Measurements from ENCODE around the gene CEP162.
"Not testable (repeated sequence)": the region's sequence is repeated elsewhere in the genome, so short reads cannot be mapped to it uniquely, and the experiment has no call there.

The CEP162 gene

DNA sequence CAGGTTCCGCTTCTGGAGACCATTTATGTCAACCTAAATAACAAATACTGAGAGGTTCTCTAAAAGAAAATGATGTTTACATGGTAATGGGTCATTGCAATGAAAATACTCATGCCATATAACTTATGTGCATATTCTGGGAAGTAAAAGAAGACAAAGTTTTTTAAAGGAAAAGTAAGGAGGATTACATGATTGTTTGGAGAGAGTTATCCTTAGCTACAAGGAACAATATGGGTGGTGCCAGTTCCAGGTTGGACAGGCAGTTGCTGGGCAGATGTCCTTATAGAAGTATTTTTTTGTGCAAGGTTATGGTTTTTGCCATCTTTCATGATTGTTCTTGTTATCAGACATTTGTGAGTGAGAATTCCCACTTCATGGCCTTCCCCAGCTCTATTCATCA, 141.4 kb downstream of the CEP162 start:
- DNase-seq (ENCODE audit: low read depth in 2 of 2): no peak

DNA sequence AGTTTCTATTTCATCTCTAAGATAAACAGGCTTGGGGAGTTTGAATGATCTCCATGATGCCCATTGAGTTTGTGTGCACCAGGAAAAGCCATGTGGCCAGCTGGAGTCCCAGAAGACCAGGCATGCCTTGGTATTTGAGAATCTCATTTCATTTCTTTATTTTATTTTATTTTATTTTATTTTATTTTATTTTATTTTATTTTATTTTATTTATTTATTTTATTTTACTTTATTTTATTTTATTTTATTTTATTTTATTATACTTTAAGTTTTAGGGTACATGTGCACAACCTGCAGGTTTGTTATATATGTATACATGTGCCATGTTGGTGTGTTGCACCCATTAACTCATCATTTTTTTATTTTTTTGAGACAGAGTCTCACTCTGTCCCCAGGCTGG, 142.7 kb downstream of the CEP162 start:
- not testable (repeated sequence) for DNase-seq (ENCODE audit: low read depth in 2 of 2)

DNA sequence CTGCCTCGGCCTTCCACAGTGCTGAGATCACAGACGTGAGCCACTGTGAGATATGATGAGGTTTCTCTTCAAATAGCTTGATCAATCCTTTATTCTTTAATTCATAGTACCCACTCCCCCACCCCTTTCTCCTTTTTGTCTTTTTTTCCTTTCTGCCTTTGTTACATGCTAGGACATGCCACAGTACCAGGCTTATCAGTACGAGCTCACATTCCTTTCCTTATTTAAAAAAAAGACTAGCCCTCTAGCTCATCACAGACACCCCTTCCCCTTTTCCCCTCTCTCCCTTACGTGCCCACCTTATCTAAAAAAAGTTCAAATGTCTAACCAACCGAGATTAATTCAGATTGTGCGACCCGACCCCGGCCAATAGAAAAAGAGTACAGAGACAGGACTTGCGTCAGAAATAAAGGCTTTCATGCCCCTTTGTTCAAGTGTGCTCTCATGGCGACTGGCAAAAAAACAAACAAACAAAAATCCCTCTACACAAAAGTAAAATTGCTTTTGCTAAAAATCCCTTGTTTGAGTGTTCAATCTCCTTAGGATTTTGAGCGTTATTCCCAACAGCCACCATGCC, 144.7 kb downstream of the CEP162 start:
- DNase-seq (ENCODE audit: low read depth in 2 of 2): no peak

DNA sequence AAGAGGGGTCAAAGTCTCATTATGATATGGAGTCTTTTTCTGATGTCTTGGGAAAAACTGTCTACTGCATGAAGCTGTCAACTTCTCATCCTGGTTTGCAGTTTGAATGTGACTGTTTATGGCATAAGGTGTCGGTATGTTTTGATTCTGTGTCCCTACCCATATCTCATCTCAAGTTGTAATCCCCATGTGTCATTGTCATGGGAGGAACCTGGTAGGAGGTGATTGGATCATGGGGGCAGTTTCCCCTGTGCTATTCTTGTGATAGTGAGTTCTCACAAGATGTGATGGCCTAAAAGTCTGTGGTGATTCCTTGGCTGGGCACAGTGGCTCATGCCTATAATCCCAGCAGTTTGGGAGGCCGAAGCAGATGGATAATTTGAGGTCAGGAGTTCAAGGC, 146.2 kb downstream of the CEP162 start:
- no peak for DNase-seq (ENCODE audit: low read depth in 2 of 2)

DNA sequence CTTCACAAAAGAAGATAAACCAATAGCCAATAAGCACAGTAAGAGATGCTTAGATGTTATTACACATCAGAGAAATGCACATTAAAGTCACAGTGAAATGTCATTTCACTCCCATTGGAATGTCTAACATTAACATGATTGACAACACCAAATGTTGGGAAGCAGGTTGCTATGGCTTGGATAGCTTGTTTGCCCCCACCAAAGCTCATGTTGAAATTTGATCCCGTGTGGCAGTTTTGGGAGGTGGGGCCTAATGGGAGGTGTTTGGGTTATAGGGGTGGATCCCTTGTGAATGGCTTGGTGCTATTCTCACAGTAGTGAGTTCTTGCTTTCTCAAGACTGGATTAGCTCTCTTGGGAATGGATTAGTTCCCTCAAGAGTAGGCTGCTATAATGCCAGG, 149.1 kb downstream of the CEP162 start:
- DNase-seq (ENCODE audit: low read depth in 2 of 2): no peak

DNA sequence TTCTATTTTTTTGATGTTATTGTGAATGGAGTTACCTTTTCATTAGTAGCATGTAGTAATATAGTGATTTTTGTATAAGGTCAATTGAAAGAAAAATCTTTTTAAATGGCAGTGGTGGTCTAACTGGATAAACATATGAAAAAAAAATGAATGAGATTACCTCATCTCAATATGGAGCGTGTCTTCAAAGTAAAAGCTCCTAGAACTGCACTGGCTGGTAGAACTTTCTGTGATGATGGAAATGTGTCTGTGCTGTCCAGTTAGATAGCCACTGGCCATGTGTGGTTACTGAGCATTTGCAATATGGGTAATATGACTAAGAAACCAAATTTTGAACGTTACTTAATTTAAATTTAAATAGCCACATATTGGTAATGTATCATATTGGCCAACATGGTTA, 149.8 kb downstream of the CEP162 start:
- DNase-seq (ENCODE audit: low read depth in 2 of 2): no peak

DNA sequence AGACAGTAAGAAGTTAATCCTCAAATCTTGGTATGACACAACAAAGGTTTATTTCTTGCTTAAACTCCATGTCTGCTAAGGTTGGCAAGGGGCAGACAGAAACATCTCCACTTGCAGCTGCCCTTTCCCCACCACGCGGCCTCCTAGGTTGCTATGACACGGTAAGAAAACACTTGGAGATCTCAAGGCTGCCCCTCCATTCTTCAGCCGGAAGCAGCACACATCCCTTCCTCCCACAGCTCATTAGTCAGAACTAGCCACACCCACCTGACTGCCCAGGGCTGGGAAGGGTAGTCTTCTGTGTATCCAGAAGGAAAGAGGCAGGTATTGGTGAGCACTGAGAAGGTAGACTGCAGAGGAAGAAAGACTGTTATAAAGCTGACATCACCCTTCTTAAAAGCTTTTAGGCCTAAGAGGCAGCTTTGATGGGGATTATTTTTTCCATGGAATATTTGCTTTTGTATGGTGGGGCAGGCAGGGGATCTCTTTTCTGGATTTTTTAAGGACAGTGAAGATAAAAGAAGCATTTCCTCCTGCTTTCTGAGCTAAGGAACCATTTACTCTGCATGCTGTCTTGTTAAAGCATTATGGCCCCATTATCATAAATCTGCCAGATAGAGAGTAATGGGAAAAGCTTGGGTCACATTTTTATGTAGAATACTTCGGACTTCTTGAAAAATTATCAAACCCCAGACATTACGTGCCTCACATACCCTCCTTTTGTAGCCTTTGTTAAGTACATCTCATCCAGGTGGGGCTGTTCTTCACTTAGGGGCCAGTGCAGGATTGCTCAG, 152.3 kb downstream of the CEP162 start:
- no peak for DNase-seq (ENCODE audit: low read depth in 2 of 2)
